H7 (cell line): ENCODE measurements around the gene TEF. TPM values are rescaled to one million over a fixed set of nuclear protein-coding genes. Genes with fewer than 3 reads are reported as not detected.
"Not testable (repeated sequence)": the region's sequence is repeated elsewhere in the genome, so short reads cannot be mapped to it uniquely, and the experiment has no call there.

Experiments used
- DNase-seq: peaks from one replicate; pipeline ENCODE4 v3.0.0; 2012
- H3K27me3 ChIP-seq: 2 replicates; pipeline ENCODE4 v1.6.0; 2011; ENCODE audit warnings: mild to moderate bottlenecking, low read length; ENCODE audit not compliant: control insufficient read depth, insufficient read depth
- H3K36me3 ChIP-seq: replicated peaks from 2 replicates; pipeline ENCODE4 v1.5.1; 2011; ENCODE audit warnings: low read length; ENCODE audit not compliant: control insufficient read depth, insufficient read depth
- H3K4me3 ChIP-seq: 2 replicates; pipeline ENCODE4 v1.5.1; 2011; ENCODE audit warnings: low read depth, mild to moderate bottlenecking, control low read depth, low read length, moderate library complexity; ENCODE audit not compliant: insufficient read depth
- total RNA-seq: library from RNA; depleted of rRNA; stranded (reverse); fragments of >200 nt; shearing (Covaris generic); gene quantifications from 2 replicates; pipeline ENCODE4 v1.2.3, GENCODE V29; 2014; rRNA removed

The TEF gene
- total RNA-seq, 1 experiment from 2014 or later: 4.8 TPM

- H3K36me3 ChIP-seq: peaks cover 28% of the 10 kb centered on the region
- no peaks in the 10 kb centered on the region for H3K27me3 ChIP-seq
- H3K4me3 ChIP-seq: no peak overlapping the region
- no peak for DNase-seq
Observed at GRCh38 chr22:41437198-41437597, 55.5 kb downstream of the TEF start.

GRCh38 chr22:41440511-41440910, 58.8 kb downstream of the TEF start:
- DNase-seq, H3K27me3 ChIP-seq, H3K4me3 ChIP-seq: not testable (repeated sequence)
- peaks cover 25% of the 10 kb centered on the region for H3K36me3 ChIP-seq

GRCh38 chr22:41442240-41442792, 60.6 kb downstream of the TEF start:
- no peak for DNase-seq
- H3K4me3 ChIP-seq: no peak overlapping the region
- H3K27me3 ChIP-seq: no peaks in the 10 kb centered on the region
- H3K36me3 ChIP-seq: peaks cover 11% of the 10 kb centered on the region

- peak; percentile 95 for DNase-seq
- Histone ChIP-seq H3K4me3 (peak overlapping the region; percentile 99), H3K27me3 (no peaks in the 10 kb centered on the region), H3K36me3 (peaks cover 6% of the 10 kb centered on the region)
Observed at GRCh38 chr22:41444360-41445128, 62.8 kb downstream of the TEF start.

- no peaks in the 10 kb centered on the region for H3K27me3 ChIP-seq
- H3K4me3 ChIP-seq: peak overlapping the region; percentile 99
- peaks cover 6% of the 10 kb centered on the region for H3K36me3 ChIP-seq
- peak; percentile 50 for DNase-seq
Observed at GRCh38 chr22:41445129-41446056, 63.7 kb downstream of the TEF start.

- H3K27me3 ChIP-seq: no peaks in the 10 kb centered on the region
- DNase-seq: peak; percentile 55
- H3K4me3 ChIP-seq: peak overlapping the region; percentile 99
- peaks cover 6% of the 10 kb centered on the region for H3K36me3 ChIP-seq
Observed at GRCh38 chr22:41446057-41446501, 64.3 kb downstream of the TEF start.

GRCh38 chr22:41446639-41447434, 65.1 kb downstream of the TEF start, which contains the start of gene TOB2:
Gene TOB2 (minus strand): TSS chr22:41446801. CDS start chr22:41437345, 9,456 bp downstream.
- Histone ChIP-seq H3K4me3 (peak within 1 kb of the TSS; percentile 99), H3K27me3 (no peaks in the 10 kb centered on the region), H3K36me3 (peaks cover 7% of the 10 kb centered on the region)

GRCh38 chr22:41447435-41448188, 65.9 kb downstream of the TEF start:
- peak overlapping the region; percentile 99 for H3K4me3 ChIP-seq
- no peaks in the 10 kb centered on the region for H3K27me3 ChIP-seq
- DNase-seq: peak; percentile 86
- peaks cover 5% of the 10 kb centered on the region for H3K36me3 ChIP-seq

More at GRCh38 chr22:41446639-41447434, 65.1 kb downstream of the TEF start, which contains the start of gene TOB2:
- peak; percentile 96 for DNase-seq

- DNase-seq: peak; percentile 93
- Histone ChIP-seq H3K36me3 (peaks cover 1% of the 10 kb centered on the region), H3K27me3 (no peaks in the 10 kb centered on the region), H3K4me3 (peak overlapping the region; percentile 99)
Observed at GRCh38 chr22:41448189-41448808, 66.6 kb downstream of the TEF start.

Other genes starting within 250 kb of the TEF start
- gene L3MBTL2, start 176.6 kb upstream of the TEF start, total RNA-seq: 19.8 and 20.9 TPM in 2 replicates
- gene CHADL, start 141.0 kb upstream of the TEF start, total RNA-seq: 0.33 TPM in 1 of 2 replicates, not detected in the other
- gene RANGAP1, start 95.8 kb upstream of the TEF start, total RNA-seq: 115 and 133 TPM in 2 replicates
- gene ZC3H7B, start 80.4 kb upstream of the TEF start, total RNA-seq: 58.2 TPM in 2 replicates
- 31.7 and 33.1 TPM in 2 replicates for gene TOB2, start 64.9 kb downstream of the TEF start, total RNA-seq
- 111 and 115 TPM in 2 replicates for gene PHF5A, start 86.8 kb downstream of the TEF start, total RNA-seq
- 101 and 103 TPM in 2 replicates for gene ACO2, start 87.2 kb downstream of the TEF start, total RNA-seq
- gene POLR3H, start 162.5 kb downstream of the TEF start, total RNA-seq: 8.5 and 9.5 TPM in 2 replicates
- gene CSDC2, start 179.1 kb downstream of the TEF start, total RNA-seq: 0.78 and 2.2 TPM in 2 replicates
- 5.6 and 7.7 TPM in 2 replicates for gene PMM1, start 207.9 kb downstream of the TEF start, total RNA-seq
- gene DESI1, start 239.1 kb downstream of the TEF start, total RNA-seq: 21.4 and 29.4 TPM in 2 replicates
- gene XRCC6, start 239.4 kb downstream of the TEF start, total RNA-seq: 658 and 684 TPM in 2 replicates